Ishikawa (cell line): ENCODE measurements around the gene ALDH3B1.

Experiments used
- CEBPB ChIP-seq: IDR thresholded peaks from 2 replicates; pipeline ENCODE4 v1.6.1; 2012
- CREB1 ChIP-seq: IDR thresholded peaks from 2 replicates; pipeline ENCODE4 v1.6.1; 2012; ENCODE audit warnings: low read depth
- EGR1 ChIP-seq: IDR thresholded peaks from 2 replicates; pipeline ENCODE4 v1.6.1; 2012
- EP300 ChIP-seq: IDR thresholded peaks from 2 replicates; pipeline ENCODE4 v1.6.1; 2012; ENCODE audit warnings: borderline replicate concordance
- FOXM1 ChIP-seq: IDR thresholded peaks from 2 replicates; pipeline ENCODE4 v1.6.1; 2012; ENCODE audit warnings: low read depth, borderline replicate concordance
- MAX ChIP-seq: IDR thresholded peaks from 2 replicates; pipeline ENCODE4 v1.6.1; 2012
- NFIC ChIP-seq: IDR thresholded peaks from 2 replicates; pipeline ENCODE4 v1.6.1; 2012
- RAD21 ChIP-seq: IDR thresholded peaks from 2 replicates; pipeline ENCODE4 v1.6.1; 2012; ENCODE audit warnings: low read depth
- REST ChIP-seq: IDR thresholded peaks from 2 replicates; pipeline ENCODE4 v1.6.1; 2012; ENCODE audit warnings: low read depth, mild to moderate bottlenecking
- TAF1 ChIP-seq: IDR thresholded peaks from 2 replicates; pipeline ENCODE4 v1.6.1; 2012; ENCODE audit warnings: low read depth, mild to moderate bottlenecking
- TCF12 ChIP-seq: IDR thresholded peaks from 2 replicates; pipeline ENCODE4 v1.6.1; 2012; ENCODE audit warnings: low read depth
- TEAD4 ChIP-seq: IDR thresholded peaks from 2 replicates; pipeline ENCODE4 v1.6.1; 2012
- YY1 ChIP-seq: IDR thresholded peaks from 2 replicates; pipeline ENCODE4 v1.6.1; 2012; ENCODE audit warnings: low read depth
- ZBTB7A ChIP-seq: IDR thresholded peaks from 2 replicates; pipeline ENCODE4 v1.6.1; 2012; ENCODE audit warnings: low read depth
- TF ChIP-seq, protein P1 (sequence below): IDR thresholded peaks from 2 replicates; pipeline ENCODE4 v1.6.1; 2012

Gene ALDH3B1

DNA sequence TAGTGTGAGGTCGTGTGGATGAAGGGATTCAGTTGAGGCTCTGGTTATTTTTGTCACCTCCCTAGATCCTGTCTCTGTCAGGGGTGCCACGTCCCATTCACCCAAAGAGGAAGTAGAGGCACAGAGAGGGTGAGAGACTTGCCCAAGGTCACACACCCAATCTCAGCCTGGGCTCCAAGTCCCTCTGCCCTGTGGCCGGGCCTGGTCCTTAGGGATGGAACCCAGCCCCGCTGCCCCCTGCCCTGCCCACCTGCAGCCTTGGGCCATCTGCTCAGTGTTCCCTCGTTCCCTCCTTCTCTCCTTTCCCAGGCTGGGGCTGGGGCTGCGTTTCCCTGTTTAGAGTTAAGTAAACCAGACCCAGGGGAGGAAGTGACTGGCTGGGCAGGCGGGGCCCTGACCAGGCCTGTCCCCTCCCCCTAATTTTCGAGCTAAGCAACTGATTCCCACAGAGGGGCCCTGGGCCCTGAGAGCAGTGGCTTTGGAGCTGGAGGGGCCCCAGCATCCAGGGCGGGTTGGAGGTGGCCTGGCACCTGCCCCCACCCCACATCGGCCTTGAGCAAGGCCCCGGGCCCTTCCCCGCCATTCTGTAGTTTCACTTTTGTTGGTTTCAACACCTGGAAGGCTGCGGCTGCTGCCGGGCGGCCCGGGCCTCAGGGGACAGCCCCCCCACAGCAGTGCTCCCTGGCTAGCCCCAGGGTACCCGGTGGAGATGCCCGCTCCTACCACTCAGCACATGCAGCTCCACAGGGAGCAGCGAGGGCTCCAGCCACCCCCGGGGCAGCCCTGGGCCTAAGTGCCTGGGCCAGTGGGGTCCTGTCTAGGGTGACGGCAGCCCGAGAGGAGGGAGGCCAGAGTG lies 30.2 kb downstream of the ALDH3B1 start:
- no peak for TF ChIP-seq FOXM1
- peak; percentile 20; the same call in 1 of the 2 replicates for TF ChIP-seq ZBTB7A

DNA sequence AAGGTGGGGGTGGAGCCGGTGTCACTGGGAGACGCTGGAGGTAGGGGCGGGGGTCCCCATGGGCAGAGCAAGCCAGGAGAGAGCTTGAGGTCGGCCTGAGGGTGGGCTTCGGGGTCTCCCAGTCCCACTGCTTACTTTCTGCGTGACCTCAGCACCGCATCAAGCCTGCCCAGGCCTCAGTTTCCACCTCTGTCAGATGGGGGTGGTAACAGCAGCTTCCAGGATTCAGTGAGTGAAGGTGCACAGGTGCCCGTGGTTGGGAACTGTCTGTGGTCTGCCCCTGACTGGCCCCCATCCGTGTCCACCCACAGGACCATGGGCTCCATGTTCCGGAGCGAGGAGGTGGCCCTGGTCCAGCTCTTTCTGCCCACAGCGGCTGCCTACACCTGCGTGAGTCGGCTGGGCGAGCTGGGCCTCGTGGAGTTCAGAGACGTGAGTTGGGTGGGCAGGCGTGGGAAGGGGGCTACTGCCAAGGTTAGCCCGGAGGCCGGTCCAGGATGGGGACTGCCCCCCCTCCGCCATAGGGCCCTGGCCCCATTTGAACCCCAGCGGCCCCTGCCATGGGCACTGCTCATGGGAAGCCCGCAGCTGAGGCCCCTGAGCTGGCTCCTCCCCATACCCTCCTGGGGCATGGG lies 30.9 kb downstream of the ALDH3B1 start:
- TF ChIP-seq EP300 (no peak), CREB1 (no peak), FOXM1 (no peak), MAX (no peak), TEAD4 (no peak), ZBTB7A (no peak), TCF12 (no peak), EGR1 (no peak), REST (no peak), TAF1 (no peak), YY1 (no peak), NFIC (no peak), CEBPB (no peak), RAD21 (no peak)
- TF ChIP-seq, protein P1, sequence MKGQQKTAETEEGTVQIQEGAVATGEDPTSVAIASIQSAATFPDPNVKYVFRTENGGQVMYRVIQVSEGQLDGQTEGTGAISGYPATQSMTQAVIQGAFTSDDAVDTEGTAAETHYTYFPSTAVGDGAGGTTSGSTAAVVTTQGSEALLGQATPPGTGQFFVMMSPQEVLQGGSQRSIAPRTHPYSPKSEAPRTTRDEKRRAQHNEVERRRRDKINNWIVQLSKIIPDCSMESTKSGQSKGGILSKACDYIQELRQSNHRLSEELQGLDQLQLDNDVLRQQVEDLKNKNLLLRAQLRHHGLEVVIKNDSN = no peak

DNA sequence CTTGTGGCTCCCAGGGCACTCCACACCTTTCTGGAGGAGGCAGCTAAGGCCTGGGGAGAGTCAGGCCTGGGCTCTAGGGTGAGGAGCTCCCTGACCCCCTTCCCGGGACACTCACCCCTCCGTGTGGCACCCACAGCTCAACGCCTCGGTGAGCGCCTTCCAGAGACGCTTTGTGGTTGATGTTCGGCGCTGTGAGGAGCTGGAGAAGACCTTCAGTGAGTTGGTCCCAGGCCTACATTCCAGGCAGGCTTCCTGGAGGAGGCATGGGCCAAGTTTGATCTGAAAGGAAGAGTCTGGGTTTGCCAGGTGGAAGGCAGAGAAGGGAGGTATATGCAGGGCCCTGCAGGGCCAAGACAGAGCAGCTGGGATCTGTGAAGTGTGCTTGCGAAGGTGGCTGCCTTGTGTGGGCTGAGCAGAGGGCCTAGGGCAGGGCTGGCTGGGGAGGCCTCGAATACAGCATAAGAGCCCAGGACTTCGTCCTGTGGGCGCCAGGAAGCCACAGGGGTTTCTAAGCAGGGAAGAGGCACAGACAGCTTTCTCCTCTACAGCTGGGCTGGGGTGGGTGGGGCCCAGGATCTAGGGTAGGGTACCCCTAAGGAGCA lies 31.6 kb downstream of the ALDH3B1 start:
- no peak for TF ChIP-seq CEBPB
- no peak for TF ChIP-seq MAX
- TF ChIP-seq, protein P1 = no peak
- no peak for TF ChIP-seq TCF12
- TF ChIP-seq REST = no peak
- TF ChIP-seq RAD21 = no peak
- no peak for TF ChIP-seq CREB1
- TF ChIP-seq NFIC = no peak
- TF ChIP-seq ZBTB7A = no peak
- TF ChIP-seq FOXM1 = no peak

DNA sequence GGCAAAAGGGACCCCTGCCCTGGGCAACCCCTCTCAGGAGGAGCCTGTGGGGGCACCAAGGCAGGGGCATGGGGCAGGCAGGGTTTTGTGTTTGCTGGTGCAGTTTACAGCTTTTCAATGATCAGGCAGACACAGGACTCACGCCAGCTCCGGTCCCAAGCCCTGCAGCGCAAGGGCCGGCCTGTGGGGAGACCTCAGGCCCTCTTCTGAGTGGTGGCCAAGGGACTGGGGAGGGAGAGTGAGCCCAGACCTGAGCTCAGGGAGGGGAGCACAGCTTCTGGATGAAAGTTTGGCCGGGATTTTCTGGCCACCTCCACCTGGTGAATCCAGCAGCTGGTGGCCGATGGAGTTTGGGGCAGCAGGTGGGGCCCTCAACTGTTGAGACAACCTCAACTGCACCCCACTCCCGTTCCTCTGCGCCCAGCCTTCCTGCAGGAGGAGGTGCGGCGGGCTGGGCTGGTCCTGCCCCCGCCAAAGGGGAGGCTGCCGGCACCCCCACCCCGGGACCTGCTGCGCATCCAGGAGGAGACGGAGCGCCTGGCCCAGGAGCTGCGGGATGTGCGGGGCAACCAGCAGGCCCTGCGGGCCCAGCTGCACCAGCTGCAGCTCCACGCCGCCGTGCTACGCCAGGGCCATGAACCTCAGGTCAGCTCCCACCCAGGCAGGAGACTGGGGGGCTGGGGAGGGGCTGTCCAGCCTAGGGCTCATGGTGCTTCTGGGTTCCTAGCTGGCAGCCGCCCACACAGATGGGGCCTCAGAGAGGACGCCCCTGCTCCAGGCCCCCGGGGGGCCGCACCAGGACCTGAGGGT lies 32.3 kb downstream of the ALDH3B1 start:
- no peak for TF ChIP-seq ZBTB7A
- TF ChIP-seq, protein P1 = no peak
- TF ChIP-seq FOXM1 = no peak
- no peak for TF ChIP-seq NFIC
- TF ChIP-seq EGR1 = no peak
- no peak for TF ChIP-seq CEBPB
- no peak for TF ChIP-seq YY1
- no peak for TF ChIP-seq TAF1
- no peak for TF ChIP-seq REST
- TF ChIP-seq EP300 = no peak
- TF ChIP-seq TEAD4 = no peak
